Stimulated activated CD8-positive, alpha-beta memory T cell treated with anti-CD3 and anti-CD28 coated beads, Interleukin-4, amount 100 ng/mL, for 48 hours (primary cell): ENCODE measurements around the gene HSCB.
"Not testable (repeated sequence)": the region's sequence is repeated elsewhere in the genome, so short reads cannot be mapped to it uniquely, and the experiment has no call there.

Experiments
- DNase-seq: peaks from one replicate; pipeline ENCODE4 v3.0.0-alpha.2; 2020

The HSCB gene

DNA sequence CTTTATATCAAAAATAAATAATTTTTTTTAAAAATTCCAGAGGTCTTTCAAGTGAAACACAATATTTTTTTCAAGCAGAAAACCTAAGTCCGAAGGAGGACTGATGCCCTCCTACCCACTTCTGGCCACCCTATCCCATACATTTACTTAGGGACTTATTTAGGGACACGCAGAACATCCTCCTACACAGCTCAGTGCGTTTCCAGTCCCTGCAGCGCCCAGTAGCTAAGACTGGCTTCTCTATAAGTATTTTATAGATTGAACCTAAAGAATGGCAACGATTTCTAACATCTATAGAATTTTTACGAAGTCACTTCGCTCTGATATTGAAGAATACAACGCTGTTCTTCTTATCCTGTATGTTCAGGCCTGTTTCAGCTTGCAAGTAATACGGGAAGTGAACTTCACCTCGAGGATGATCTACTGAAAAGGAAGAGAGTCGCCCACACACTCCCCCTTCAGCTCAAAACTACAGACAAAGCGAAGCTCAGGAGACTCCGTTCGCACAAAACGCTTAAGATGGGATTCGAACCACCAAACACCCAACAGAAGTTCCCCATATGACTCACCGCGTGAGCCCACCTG lies 547 bp upstream of the HSCB start:
- peak; percentile 30 for DNase-seq

DNA sequence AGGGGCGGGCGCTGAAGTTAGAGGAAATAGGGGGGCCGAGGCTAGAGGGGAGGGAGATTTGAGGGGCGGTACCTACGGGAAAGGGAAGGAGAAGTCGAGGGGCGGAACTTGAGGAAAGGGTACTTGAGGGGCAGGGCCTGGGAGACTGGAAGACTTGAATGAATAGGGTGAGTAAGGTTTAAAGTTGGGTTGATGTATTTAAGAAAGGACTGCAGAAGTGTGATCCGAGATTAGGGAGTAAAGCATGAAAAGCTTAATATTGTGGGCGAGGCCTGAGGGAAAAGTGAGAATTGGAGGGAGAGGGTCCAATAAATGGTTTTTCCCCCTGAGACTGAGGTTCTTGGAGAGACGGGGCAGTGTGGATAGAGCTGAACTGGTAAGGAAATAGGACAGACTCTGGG lies 723 bp downstream of the HSCB start:
- DNase-seq = no peak

DNA sequence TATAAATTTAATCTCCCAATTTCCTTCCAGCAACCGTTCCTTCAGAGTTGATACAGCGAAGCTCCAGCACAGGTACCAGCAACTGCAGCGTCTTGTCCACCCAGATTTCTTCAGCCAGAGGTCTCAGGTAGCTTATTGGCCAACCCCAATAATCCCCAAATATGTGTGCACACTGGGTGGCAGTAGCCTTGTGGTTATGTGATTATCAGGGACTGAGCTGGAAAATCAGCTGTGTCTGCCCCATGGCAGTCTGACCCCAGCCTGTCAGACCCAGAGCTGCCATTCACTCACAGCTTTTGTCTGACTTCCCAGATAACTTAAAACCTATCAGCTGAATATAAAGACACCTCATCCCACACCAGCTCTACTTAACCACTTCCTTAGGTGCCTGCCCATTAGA lies 2.0 kb downstream of the HSCB start:
- DNase-seq = no peak

DNA sequence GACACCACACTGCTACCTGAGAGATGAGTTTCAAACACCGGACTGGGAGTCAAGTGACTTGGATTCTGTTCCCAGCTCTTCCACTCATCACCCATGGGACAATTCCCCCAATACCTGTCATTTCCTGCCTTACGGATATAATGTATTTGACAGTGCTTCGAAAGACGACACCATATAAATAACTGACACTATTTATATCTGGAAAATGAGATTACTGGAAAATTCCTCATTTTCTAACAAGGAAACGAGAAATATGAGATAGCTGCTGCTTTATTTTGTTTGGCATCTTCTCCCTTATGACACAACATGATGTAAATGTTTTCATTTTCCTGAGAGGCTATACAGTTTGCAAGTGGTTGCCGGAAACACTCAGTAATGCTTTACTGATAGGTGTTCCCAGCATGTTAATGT lies 8.6 kb downstream of the HSCB start:
- no peak for DNase-seq

DNA sequence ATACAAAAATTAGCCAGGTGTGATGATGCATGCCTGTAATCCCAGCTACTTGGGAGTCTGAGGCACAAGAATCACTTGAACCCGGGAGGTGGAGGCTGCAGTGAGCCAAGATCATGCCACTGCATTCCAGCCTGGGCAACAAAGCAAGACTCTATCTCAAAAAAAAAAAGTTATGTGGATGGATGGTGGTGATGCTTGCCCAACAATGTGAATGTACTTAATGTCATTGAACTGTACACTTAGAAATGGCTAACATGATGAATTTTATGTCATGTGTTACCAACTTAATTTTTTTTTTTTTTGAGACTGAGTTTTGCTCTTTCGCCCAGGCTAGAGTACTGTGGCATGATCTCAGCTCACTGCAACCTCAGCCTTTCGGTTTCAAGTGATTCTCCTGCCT lies 12.7 kb downstream of the HSCB start:
- DNase-seq = not testable (repeated sequence)

DNA sequence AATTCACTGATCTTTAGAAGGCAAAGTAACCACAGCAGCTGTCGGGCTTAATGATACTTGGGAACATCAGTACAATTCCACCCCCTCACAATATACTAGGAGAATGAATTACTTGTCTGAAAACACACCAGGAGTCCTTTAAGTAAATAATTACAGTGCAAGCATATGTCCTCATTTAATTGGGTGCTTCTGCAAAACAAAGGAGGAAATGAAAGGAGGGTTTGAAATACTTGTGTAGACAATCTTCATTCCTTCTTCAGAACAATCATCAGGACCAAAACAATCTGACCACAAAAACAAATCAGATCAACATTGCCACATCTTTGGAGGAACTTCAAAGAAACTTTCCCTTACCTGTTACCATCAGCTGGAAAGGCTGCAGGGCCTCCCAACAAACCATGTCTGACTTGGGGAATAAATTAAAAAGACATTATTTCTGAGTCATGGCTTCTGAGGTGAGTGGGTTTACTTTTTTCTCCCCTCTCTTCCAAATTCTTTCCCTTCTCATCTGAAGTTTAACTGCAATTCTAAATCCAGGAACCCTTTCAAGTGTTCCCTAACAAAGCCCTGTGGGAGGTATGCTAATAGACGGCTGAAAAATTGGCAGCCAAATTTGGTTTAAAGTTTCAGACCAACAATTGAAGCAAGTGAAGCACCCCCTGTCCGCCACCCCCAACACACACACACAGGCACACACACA lies 18.2 kb downstream of the HSCB start:
- no peak for DNase-seq

DNA sequence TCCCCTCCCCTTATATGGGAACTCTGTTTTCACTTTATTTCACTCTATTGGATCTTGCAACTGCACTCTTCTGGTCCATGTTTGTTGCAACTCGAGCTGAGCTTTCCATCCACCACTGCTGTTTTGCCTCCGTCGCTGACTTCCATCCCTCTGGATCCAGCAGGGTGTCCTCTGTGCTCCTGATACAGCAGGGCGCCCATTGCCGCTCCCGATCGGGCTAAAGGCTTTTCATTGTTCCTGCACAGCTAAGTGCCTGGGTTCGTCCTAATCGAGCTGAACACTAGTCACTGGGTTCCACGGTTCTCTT lies 19.6 kb downstream of the HSCB start:
- DNase-seq = no peak

DNA sequence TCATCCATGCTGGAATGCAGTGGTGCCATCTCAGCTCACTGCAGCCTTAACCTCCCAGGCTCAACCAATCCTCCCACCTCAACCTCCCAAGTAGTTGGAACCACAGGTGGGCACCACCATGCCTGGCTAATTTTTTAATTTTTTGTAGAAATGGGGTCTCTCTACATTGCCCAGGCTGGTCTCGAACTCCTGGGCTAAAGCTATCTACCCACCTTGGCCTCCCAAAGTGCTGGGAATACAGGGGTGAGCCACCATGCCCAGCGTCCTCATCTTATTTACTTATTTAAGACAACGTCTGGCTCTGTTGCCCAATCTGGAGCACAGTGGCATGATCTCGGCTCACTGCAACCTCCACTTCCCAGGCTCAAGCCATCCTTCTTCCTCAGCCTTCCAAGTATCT lies 20.2 kb downstream of the HSCB start:
- not testable (repeated sequence) for DNase-seq

DNA sequence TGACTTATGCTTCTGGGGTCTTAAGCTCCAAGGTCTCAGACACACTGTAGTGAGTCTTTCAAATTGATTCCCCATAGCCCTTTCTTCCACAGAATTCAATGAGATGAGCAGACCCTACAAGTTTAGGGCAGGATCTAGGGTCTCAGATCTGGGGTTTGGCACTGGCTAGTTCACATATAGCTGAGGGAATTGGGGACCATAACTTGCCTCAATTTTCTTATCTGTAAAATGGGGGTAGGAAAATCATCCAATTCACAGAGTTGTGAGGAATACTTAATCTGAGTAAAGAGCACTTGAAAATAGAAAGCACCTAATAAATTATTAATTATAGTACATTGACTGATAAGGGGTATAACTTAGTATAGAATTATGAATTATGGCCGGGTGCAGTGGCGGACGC lies 24.8 kb downstream of the HSCB start:
- DNase-seq = no peak

DNA sequence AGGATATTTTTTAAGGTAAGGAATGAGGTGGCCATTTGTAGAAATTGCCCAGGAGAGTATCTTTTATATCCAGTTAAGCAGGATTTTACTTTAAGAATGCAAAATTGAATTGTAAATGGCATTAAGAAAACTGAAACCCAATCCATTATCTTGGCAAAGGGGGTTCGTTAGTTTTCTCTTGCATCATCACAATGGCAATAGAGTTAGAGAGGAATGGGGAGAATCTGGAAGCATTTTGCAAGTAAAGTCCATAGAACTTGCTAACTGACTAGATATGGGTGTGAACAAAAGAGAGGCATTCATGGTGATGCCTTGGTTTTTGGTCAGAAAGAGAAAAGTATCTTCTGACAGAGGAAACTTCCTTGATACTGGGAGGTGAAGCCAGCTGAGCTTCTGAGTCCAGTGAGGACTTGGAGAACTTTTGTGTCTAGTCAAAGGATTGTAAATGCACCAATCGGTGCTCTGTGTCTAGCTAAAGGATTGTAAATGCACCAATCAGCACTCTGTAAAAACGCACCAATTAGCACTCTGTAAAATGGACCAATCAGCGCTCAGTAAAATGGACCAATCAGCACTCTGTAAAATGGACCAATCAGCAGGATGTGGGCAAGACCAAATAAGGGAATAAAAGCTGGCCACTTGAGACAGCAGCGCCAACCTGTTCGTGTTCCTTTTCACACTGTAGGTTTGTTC lies 27.0 kb downstream of the HSCB start:
- no peak for DNase-seq

DNA sequence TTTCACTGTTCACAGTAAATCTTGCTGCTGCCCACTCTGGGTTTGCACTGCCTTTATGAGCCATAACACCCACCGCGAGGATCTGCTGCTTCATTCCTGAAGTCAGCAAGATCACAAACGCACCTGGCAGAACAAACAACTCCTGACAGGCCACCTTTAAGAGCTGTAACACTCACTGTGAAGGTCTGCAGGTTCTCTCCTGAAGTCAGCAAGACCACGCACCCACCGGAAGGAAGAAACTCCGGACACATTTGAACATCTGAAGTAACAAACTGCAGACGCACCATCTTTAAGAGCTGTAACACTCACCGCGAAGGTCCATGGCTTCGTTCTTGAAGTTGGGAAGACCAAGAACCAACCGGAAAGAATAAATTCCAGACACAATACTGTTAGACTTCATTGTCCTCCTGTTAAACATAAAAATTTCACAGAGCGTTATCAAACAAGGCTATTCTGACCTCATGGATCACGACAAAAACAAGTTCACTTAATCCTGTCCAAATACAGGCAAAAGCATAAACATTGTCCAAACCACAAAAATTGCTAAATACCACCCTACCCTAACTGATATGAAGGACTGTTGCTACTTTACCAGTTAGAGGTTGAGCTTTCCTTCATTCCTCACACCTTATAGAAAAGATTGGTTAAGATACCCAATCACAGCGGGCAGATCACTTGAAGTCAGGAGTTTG lies 27.7 kb downstream of the HSCB start:
- no peak for DNase-seq

DNA sequence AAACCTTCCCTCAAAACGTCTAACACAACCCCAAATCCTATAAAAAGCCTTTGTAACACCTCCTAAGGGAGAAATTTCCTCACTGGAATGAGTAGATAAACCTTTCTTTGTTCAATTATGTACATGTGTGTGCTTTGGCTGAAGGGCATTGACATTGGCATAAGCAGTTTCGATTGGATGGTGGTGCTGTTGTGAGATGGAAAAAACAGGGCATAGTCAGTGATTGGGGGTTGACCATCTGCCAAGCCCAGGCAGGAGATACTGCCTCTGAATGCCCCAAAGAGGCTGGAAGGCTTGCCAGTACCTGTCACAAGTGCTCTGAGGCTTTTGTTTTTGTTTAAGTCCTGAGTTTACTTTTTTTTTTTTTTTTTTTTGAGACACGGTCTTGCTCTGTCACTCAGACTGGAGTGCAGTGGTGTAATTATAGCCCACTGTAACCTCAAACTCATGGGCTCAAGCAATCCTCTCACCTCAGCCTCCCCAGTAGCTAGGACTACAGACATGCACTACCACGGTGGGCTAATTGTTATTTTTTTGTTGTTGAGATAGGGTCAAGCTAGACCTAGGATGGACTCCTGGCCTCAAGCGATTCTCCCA lies 29.5 kb downstream of the HSCB start:
- no peak for DNase-seq

DNA sequence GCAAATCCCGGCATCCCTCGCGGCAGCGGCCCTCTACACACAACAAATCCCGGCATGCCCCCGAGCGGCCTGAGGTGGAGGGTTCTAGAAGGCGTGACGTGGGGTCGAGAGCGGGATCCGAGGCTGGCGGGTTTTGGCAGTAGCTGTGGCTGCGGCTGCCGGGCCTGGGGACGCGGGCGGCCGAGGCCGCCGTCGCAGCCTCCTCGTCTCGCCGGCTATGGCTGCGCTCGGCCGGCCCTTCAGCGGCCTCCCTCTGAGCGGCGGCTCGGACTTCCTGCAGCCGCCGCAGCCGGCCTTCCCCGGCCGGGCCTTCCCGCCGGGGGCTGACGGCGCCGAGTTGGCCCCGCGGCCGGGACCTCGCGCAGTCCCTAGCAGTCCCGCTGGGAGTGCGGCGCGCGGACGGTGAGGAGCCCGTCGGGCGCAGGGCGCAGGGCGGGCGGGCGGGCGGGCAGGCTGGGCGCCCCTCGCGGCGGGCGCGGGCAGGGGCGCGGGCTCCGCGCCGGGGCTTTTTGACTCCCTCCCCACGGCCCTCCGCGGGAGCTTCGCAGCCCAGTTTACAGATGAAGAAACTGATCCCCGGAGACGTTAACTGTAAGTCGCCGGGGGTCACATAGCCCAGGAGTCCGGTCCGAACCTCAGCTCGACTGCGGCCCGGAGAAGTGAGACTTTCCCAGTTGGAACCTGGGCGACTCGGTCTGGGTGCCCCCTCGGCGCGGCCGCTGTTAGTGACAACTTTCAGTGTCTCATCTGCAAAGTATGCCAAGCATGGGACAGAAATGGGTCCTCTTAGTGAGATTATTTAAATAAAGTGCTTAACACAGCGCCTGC lies 31.0 kb downstream of the HSCB start, which contains the start of gene CCDC117:
Gene CCDC117 (plus strand): TSS at position 63 of the 828 bp plus-strand sequence. CDS start 155 bp downstream, at position 218.
- peak; percentile 95 for DNase-seq

DNA sequence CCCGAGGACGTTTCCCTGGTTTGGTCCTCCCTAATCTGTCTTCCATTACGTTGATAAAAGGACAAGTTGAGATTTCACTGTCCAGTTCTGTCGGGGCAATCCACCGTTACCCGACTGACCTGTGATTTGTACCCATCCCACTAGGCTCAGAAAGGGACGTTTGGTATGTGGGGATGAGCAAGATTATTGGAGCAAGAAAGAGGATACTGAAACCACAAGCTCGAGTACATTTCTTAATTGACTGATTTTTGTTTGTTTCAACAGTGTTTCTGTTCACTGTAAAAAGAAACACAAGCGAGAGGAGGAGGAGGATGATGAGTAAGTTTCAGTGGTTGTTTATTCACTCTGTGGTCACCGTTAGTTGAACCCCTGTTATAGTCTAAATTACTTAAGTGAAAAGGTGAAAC lies 31.6 kb downstream of the HSCB start:
- no peak for DNase-seq

DNA sequence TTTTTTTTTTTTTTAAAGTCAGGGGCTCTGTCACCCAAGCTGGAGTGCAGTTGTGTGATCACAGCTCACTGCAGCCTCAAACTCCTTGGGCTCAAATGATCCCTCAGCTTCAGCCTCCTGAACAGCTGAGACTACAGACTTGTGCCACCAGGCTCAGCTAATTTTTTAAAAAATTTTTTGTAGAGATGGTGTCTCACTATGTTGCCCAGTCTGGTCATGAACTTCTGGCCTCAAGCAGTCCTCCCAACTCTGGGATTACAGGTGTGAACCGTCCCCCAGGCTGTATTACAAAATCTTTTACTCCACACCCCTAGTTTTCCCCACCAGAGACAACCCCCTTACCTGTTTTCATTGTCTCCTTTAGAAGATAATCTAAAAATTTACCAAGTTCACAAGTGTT lies 32.5 kb downstream of the HSCB start:
- no peak for DNase-seq

DNA sequence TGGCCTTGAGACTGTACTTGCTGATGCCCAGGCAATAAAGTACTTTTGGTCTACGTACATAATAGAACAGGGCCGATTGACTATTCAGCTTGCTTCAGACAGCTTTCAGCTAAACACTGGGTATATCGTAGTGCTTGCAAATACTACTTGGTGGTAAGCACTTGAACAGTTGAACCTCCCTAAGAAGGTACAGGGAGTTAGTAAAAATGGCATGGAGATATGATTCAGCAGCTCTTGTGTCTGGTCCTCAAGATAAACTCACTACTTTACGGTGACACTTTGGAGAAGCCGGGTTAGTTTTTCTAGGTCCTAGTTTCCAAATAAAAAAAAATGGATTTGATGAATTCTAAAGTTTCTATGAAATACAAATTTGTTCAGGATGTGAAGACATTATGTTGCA lies 38.0 kb downstream of the HSCB start:
- no peak for DNase-seq

DNA sequence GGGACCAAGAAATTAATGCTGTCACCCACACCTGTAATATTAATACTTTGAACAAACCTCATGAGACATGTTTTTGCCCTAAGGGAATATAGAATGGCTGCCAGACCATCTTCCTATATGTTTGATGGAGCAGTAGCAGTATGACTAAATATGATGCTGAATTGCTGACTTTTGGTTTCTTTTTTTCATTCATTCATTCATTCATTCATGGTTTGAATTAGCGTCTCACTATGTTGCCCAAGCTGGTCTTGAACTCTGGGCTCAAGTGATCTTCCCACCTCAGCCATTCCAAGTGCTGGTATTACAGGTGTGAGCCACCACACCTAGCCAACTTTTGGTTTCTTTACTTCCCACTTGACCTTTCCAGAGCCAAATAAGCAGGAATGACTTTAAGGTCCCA lies 38.5 kb downstream of the HSCB start:
- DNase-seq = no peak

DNA sequence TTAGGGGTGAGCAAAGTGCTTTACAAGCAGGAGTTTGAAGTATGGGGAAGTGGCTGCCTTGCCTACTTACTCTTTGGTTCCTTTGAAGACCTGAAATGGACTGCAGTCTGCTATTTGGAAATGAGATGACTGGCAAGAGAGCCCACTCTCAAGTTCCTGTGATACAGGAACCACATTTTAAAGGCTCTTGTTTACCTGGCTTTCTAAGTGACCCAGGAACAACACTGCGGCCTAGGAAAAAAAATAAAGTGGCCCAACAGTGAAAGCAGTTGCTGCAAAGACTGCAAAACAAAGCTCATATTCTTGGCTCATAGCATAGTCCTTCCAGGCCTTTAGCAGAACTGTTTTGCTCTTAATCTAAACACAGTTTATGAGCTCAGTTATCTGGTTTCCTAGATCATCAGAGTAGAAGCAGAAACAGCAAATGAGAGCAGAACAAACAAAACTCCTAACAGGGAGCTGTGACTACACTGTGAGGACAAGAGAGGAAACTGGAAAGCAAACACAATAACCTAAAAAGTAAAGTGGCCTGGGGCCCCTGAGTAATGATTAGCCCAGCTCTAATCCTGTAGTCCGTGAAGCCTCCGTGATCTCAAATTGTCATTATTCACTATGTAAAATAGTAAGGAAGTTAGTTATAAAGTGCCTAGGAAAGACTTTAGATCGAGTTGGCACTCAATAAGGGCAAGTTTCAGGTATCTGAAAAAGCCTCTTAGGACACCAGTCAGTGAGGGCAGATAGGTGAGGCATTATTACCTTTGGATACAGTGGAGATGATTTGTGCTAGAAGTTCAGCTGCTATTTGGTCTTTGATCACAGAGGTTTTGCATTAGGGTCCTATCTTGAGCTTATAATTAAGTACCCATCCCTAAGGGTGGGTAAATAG lies 42.2 kb downstream of the HSCB start:
- no peak for DNase-seq

DNA sequence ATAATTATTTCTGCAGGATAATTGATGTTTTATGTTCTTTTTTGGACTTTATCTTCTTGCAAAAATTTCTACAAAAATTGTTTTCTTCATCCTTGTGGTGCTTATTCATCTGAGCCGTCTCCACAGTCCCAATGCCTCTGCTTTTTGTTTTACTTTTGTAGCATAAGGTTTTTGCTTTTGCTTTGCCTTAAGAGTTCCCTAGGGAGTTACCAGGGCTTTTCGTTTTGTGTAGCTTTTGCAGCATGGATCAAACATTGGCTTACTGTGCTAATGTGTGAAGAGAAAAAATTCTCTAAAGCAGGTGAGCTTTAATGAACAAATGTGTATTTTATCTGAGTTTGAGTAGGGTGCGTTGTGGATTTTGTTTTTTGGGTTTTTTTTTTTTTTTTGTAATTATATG lies 46.8 kb downstream of the HSCB start:
- no peak for DNase-seq

DNA sequence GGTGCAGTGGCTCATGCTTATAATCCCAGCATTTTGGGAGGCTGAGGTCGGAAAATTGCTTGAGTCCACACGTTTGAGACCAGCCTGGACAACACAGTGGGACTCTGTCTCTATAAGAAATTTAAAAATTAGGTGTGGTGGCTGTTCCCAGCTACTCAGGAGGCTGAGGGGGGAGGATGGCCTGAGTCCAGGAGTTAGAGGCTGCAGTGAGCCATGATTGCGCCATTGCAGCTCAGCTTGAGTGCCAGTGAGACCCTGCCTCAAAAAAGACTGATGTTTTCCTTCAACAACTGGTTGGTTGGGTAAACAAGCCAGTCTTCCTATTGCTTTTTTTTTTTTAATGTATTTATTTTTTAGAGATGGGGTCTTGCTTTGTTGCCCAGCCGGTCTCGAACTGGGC lies 49.3 kb downstream of the HSCB start:
- no peak for DNase-seq

DNA sequence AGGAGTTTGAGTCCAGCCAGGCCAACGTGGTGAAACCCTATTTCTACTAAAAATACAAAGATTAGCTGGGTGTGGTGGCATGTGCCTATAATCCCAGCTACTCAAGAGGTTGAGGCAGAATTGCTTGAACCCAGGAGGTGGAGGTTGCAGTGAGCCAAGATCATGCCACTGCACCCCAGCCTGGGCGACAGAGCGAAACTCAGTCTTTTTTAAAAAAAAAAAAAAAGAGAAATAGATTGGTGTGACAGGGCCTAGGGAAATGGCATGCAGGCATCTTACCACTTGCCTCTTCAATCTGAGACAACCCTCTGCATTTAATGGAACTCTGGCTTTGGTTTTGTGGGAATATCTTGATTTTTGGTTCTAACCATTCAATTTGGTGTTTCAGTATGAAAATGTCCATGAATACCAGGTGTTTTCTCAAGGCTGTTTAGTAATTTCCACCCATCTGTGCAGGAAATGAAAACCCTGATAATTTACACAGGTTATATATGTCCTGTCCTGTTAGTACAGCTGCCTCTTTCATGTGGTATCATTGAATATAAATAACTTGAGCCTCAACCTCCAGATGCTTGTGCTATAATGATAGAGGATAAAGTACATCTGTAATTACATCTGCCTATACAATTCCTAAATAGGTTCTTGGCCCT lies 50.1 kb downstream of the HSCB start:
- DNase-seq = no peak
